VCaP (cell line): ENCODE results near the gene LPCAT4.

ENCODE experiments used
- H3K27ac ChIP-seq: fragments of 450-650 bp; 2 replicates; pipeline ENCODE4 v1.5.1; 2017
- CTCF ChIP-seq: fragments of 450-650 bp; conservative IDR thresholded peaks from 2 replicates; pipeline ENCODE4 v1.5.1; 2017; ENCODE audit warnings: mild to moderate bottlenecking, moderate library complexity

The LPCAT4 gene

GRCh38 chr15:34325368-34325767 is 41.6 kb downstream of the LPCAT4 start:
- H3K27ac ChIP-seq = no peak overlapping the region
- no peak for TF ChIP-seq CTCF

GRCh38 chr15:34324933-34325332 is 42.1 kb downstream of the LPCAT4 start:
- no peak overlapping the region for H3K27ac ChIP-seq
- TF ChIP-seq CTCF = no peak

- no peak overlapping the region for H3K27ac ChIP-seq
- TF ChIP-seq CTCF = no peak
Observed at GRCh38 chr15:34323217-34323616, 43.8 kb downstream of the LPCAT4 start.

- H3K27ac ChIP-seq = peak overlapping the region; percentile 60
- TF ChIP-seq CTCF = no peak
Observed at GRCh38 chr15:34318277-34319079, 48.5 kb downstream of the LPCAT4 start.

GRCh38 chr15:34314491-34315490 is 52.2 kb downstream of the LPCAT4 start:
- no peak for TF ChIP-seq CTCF

GRCh38 chr15:34311563-34311962 is 55.4 kb downstream of the LPCAT4 start:
- H3K27ac ChIP-seq = no peak overlapping the region
- TF ChIP-seq CTCF = no peak

More at GRCh38 chr15:34314491-34315490, 52.2 kb downstream of the LPCAT4 start:
- H3K27ac ChIP-seq = no peak overlapping the region
